Uterus (tissue), 2 donors: ENCODE data around the gene FBXL2.

Source experiments
- CTCF ChIP-seq, 4 experiments: fragments of 200-600 bp in 2 of 4; fragments of 450-650 bp in 2 of 4; sonication (generic) in 2 of 4; IDR thresholded peaks; one replicate each; pipeline ENCODE4 v1.5.1; 2016 to 2019; ENCODE audit warnings: antibody characterized with exemption in 4 of 4, mild to moderate bottlenecking in 2 of 4, moderate library complexity in 1 of 4
- POLR2A ChIP-seq, 2 donors: fragments of 450-650 bp; IDR thresholded peaks; one replicate each; pipeline ENCODE4 v1.6.1; 2016; ENCODE audit warnings: antibody characterized with exemption in 2 of 2, mild to moderate bottlenecking in 1 of 2, moderate library complexity in 1 of 2

GRCh38 chr3:33425453-33425852 lies 148.2 kb downstream of the FBXL2 start:
- TF ChIP-seq CTCF (IDR thresholded peaks at IDR 0.05) (no peak), POLR2A (IDR thresholded peaks at IDR 0.05) (no peak)
